Panc1 (cell line): ENCODE data around the gene SSBP2.

Experiments used
- POLR2AphosphoS5 ChIP-seq: IDR thresholded peaks from 2 replicates; pipeline ENCODE4 v1.6.1; 2012; ENCODE audit warnings: mild to moderate bottlenecking, low read depth, low read length, moderate library complexity
- SIN3A ChIP-seq: IDR thresholded peaks from 2 replicates; pipeline ENCODE4 v1.6.1; 2012; ENCODE audit warnings: low read depth, mild to moderate bottlenecking, low read length, moderate library complexity, borderline replicate concordance; ENCODE audit not compliant: insufficient read depth
- TF ChIP-seq, protein P1 (sequence below): fragments of 450-650 bp; IDR thresholded peaks from 2 replicates; pipeline ENCODE4 v1.5.1; 2017; ENCODE audit warnings: mild to moderate bottlenecking
- TF ChIP-seq, protein P2 (sequence below), 2 experiments: IDR thresholded peaks; 2 replicates each; pipeline ENCODE4 v1.6.1; 2011 to 2012; ENCODE audit warnings: low read depth in 2 of 2, control low read depth in 1 of 2, low read length in 1 of 2, mild to moderate bottlenecking in 1 of 2, moderate library complexity in 1 of 2; ENCODE audit not compliant: insufficient read depth in 1 of 2

DNA sequence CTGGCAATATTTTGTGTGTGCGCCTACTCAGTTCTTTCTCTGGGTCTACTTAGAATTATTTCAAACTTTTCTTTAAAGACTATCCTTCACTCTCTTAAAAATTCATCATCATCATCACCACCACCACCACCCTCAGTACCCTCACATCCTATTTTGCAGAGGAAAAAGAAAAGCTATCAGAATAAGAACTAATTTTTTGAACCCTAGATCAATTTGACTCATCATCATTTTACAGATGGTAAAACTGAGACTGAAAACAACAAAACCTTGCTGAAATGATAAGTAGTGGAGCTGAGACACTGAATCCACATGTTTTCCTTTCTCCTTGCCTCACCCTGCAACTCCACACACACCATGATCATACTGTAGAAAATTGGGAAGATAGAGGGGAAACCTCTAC, 119.3 kb downstream of the SSBP2 start:
- TF ChIP-seq, protein P1, sequence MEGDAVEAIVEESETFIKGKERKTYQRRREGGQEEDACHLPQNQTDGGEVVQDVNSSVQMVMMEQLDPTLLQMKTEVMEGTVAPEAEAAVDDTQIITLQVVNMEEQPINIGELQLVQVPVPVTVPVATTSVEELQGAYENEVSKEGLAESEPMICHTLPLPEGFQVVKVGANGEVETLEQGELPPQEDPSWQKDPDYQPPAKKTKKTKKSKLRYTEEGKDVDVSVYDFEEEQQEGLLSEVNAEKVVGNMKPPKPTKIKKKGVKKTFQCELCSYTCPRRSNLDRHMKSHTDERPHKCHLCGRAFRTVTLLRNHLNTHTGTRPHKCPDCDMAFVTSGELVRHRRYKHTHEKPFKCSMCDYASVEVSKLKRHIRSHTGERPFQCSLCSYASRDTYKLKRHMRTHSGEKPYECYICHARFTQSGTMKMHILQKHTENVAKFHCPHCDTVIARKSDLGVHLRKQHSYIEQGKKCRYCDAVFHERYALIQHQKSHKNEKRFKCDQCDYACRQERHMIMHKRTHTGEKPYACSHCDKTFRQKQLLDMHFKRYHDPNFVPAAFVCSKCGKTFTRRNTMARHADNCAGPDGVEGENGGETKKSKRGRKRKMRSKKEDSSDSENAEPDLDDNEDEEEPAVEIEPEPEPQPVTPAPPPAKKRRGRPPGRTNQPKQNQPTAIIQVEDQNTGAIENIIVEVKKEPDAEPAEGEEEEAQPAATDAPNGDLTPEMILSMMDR, result no peak
- TF ChIP-seq, protein P2, sequence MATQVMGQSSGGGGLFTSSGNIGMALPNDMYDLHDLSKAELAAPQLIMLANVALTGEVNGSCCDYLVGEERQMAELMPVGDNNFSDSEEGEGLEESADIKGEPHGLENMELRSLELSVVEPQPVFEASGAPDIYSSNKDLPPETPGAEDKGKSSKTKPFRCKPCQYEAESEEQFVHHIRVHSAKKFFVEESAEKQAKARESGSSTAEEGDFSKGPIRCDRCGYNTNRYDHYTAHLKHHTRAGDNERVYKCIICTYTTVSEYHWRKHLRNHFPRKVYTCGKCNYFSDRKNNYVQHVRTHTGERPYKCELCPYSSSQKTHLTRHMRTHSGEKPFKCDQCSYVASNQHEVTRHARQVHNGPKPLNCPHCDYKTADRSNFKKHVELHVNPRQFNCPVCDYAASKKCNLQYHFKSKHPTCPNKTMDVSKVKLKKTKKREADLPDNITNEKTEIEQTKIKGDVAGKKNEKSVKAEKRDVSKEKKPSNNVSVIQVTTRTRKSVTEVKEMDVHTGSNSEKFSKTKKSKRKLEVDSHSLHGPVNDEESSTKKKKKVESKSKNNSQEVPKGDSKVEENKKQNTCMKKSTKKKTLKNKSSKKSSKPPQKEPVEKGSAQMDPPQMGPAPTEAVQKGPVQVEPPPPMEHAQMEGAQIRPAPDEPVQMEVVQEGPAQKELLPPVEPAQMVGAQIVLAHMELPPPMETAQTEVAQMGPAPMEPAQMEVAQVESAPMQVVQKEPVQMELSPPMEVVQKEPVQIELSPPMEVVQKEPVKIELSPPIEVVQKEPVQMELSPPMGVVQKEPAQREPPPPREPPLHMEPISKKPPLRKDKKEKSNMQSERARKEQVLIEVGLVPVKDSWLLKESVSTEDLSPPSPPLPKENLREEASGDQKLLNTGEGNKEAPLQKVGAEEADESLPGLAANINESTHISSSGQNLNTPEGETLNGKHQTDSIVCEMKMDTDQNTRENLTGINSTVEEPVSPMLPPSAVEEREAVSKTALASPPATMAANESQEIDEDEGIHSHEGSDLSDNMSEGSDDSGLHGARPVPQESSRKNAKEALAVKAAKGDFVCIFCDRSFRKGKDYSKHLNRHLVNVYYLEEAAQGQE (IDR thresholded peaks at IDR 0.05; ENCODE audit: insufficient read depth in 1 of 2, low read depth in 2 of 2, low read length in 1 of 2), result no peak
- no peak for TF ChIP-seq POLR2AphosphoS5
- no peak for TF ChIP-seq SIN3A
